Measurements from ENCODE around the gene PTPRU.

GRCh38 chr1:29304025-29304684 is 67.8 kb downstream of the PTPRU start:
- TF ChIP-seq CTCF (IDR thresholded peaks at IDR 0.05) (no peak), POLR2AphosphoS5 (IDR thresholded peaks at IDR 0.05) (no peak)

Measured in transverse colon (tissue), 4 donors.